GM21825 (cell line): ENCODE data around the gene PPIL4.
"Not testable (repeated sequence)": the region's sequence is repeated elsewhere in the genome, so short reads cannot be mapped to it uniquely, and the experiment has no call there.

Experiments
- ATAC-seq: cut with Tn5 transposase; IDR thresholded peaks from one replicate; pipeline ENCODE4 v1.9.1; 2021; ENCODE audit warnings: mild to moderate bottlenecking, moderate library complexity; ENCODE audit not compliant: unreplicated experiment

PPIL4 gene

GRCh38 chr6:149462712-149463111, 83.1 kb downstream of the PPIL4 start:
- ATAC-seq: not testable (repeated sequence)

- ATAC-seq: no peak
Observed at GRCh38 chr6:149461670-149462069, 84.2 kb downstream of the PPIL4 start.

GRCh38 chr6:149460249-149460648, 85.6 kb downstream of the PPIL4 start:
- ATAC-seq: not testable (repeated sequence)

GRCh38 chr6:149459761-149460160, 86.1 kb downstream of the PPIL4 start:
- ATAC-seq: no peak

- no peak for ATAC-seq
Observed at GRCh38 chr6:149458806-149459205, 87.0 kb downstream of the PPIL4 start.

GRCh38 chr6:149458196-149458595, 87.6 kb downstream of the PPIL4 start:
- no peak for ATAC-seq

GRCh38 chr6:149457316-149457884, 88.4 kb downstream of the PPIL4 start:
- no peak for ATAC-seq

- no peak for ATAC-seq
Observed at GRCh38 chr6:149456311-149457021, 89.4 kb downstream of the PPIL4 start.

GRCh38 chr6:149455031-149455732, 90.7 kb downstream of the PPIL4 start:
- ATAC-seq: no peak
